HG02852 (cell line): Measurements from ENCODE around the gene KRTAP4-9.
"Not testable (repeated sequence)": the region's sequence is repeated elsewhere in the genome, so short reads cannot be mapped to it uniquely, and the experiment has no call there.

ENCODE experiments used
- ATAC-seq: cut with Tn5 transposase; IDR thresholded peaks from one replicate; pipeline ENCODE4 v1.9.1; 2021; ENCODE audit warnings: mild to moderate bottlenecking, moderate library complexity; ENCODE audit not compliant: unreplicated experiment

The KRTAP4-9 gene

GRCh38 chr17:41105347-41105746 lies at the start of gene KRTAP4-9:
Gene KRTAP4-9 (plus strand): TSS chr17:41105389. CDS start chr17:41105389, 0 bp downstream.
- ATAC-seq: not testable (repeated sequence)

GRCh38 chr17:41057547-41057946 lies 47.6 kb upstream of the KRTAP4-9 start:
- no peak for ATAC-seq

GRCh38 chr17:41058741-41059140 lies 46.4 kb upstream of the KRTAP4-9 start:
- ATAC-seq: no peak

GRCh38 chr17:41059276-41060051 lies 45.7 kb upstream of the KRTAP4-9 start:
- not testable (repeated sequence) for ATAC-seq

- ATAC-seq: no peak
These were observed 45.1 kb upstream of the KRTAP4-9 start, which contains the start of gene KRTAP2-3 for GRCh38 chr17:41060052-41060604. Gene KRTAP2-3 (minus strand): TSS chr17:41060114. CDS start chr17:41060050, 64 bp downstream.

GRCh38 chr17:41061964-41062363 lies 43.2 kb upstream of the KRTAP4-9 start:
- no peak for ATAC-seq

GRCh38 chr17:41063449-41063848 lies 41.7 kb upstream of the KRTAP4-9 start:
- ATAC-seq: no peak

- ATAC-seq: no peak
These were observed 40.9 kb upstream of the KRTAP4-9 start for GRCh38 chr17:41064301-41064700.

GRCh38 chr17:41065016-41065689 lies 40.0 kb upstream of the KRTAP4-9 start:
- not testable (repeated sequence) for ATAC-seq

- no peak for ATAC-seq
These were observed 39.2 kb upstream of the KRTAP4-9 start, which contains the start of gene KRTAP2-4 for GRCh38 chr17:41065829-41066624. Gene KRTAP2-4 (minus strand): TSS chr17:41065879. CDS start chr17:41065845, 34 bp downstream.

GRCh38 chr17:41067281-41067680 lies 37.9 kb upstream of the KRTAP4-9 start:
- ATAC-seq: no peak

- ATAC-seq: no peak
These were observed 36.2 kb upstream of the KRTAP4-9 start for GRCh38 chr17:41069031-41069430.

- ATAC-seq: no peak
These were observed 33.4 kb upstream of the KRTAP4-9 start for GRCh38 chr17:41071606-41072360.

GRCh38 chr17:41073676-41074075 lies 31.5 kb upstream of the KRTAP4-9 start:
- no peak for ATAC-seq

- ATAC-seq: no peak
These were observed 28.4 kb upstream of the KRTAP4-9 start for GRCh38 chr17:41076788-41077187.

- ATAC-seq: no peak
These were observed 22.6 kb upstream of the KRTAP4-9 start for GRCh38 chr17:41082626-41083025.

GRCh38 chr17:41083427-41083826 lies 21.8 kb upstream of the KRTAP4-9 start:
- ATAC-seq: not testable (repeated sequence)

- not testable (repeated sequence) for ATAC-seq
These were observed 20.9 kb upstream of the KRTAP4-9 start, which contains the start of gene KRTAP4-7 for GRCh38 chr17:41084100-41084856. Gene KRTAP4-7 (plus strand): TSS chr17:41084150. CDS start chr17:41084207, 57 bp downstream.

GRCh38 chr17:41088760-41089352 lies 16.3 kb upstream of the KRTAP4-9 start:
- not testable (repeated sequence) for ATAC-seq
